H1 (cell line): Measurements from ENCODE around the gene TGFBR2. TPM values are rescaled to one million over a fixed set of nuclear protein-coding genes. Genes with fewer than 3 reads are reported as not detected.

Experiments used
- CTCF ChIA-PET: fragments of 300-600 bp; sonication (Branson Sonifier 250); formaldehyde crosslinking; loops from one replicate; lab custom pipeline; 2021; ENCODE audit not compliant: partially characterized antibody; lab: Charles Lee
- POLR2A ChIA-PET: fragments of 300-600 bp; sonication (Branson Sonifier 250); formaldehyde crosslinking; loops from one replicate; lab custom pipeline; 2021; ENCODE audit warnings: inconsistent platforms; ENCODE audit not compliant: partially characterized antibody; lab: Charles Lee
- DNase-seq, 2 experiments: peaks; one replicate each; pipeline versions ENCODE4 v3.0.0 to v3.0.0-alpha.2; 2010 to 2022; ENCODE audit warnings: low spot score in 2 of 2, low read depth in 1 of 2, mixed read lengths in 1 of 2
- FAIRE-seq: peaks from 2 replicates; lab custom pipeline; 2011; peaks lifted over from hg19 to GRCh38; lab: Jason Lieb, UNC
- H2AFZ ChIP-seq: 2 replicates; pipeline ENCODE4 v1.8.1; 2012; ENCODE audit warnings: low read length, inconsistent platforms
- H2AK5ac ChIP-seq: 2 replicates; pipeline ENCODE4 v1.6.1; 2013; ENCODE audit warnings: low read depth, low read length
- H2BK120ac ChIP-seq: replicated peaks from 2 replicates; pipeline ENCODE3; 2013; ENCODE audit warnings: low read depth, low read length, inconsistent platforms
- H2BK12ac ChIP-seq: 2 replicates; pipeline ENCODE4 v1.6.1; 2013; ENCODE audit warnings: low read depth, low read length
- H2BK15ac ChIP-seq: 2 replicates; pipeline ENCODE4 v1.6.1; 2013; ENCODE audit warnings: low read length
- H2BK20ac ChIP-seq: 2 replicates; pipeline ENCODE4 v1.6.1; 2013; ENCODE audit warnings: low read length
- H2BK5ac ChIP-seq: 2 replicates; pipeline ENCODE4 v1.6.1; 2013; ENCODE audit warnings: low read depth, low read length
- H3K14ac ChIP-seq: 2 replicates; pipeline ENCODE4 v1.6.1; 2013; ENCODE audit warnings: inconsistent platforms; ENCODE audit not compliant: insufficient read length
- H3K18ac ChIP-seq: 2 replicates; pipeline ENCODE4 v1.6.1; 2013; ENCODE audit warnings: low read length; ENCODE audit errors: extremely low read depth
- H3K23ac ChIP-seq: 2 replicates; pipeline ENCODE4 v1.6.1; 2013; ENCODE audit warnings: inconsistent platforms; ENCODE audit not compliant: insufficient read length
- H3K23me2 ChIP-seq: 2 replicates; pipeline ENCODE4 v1.6.1; 2013; ENCODE audit warnings: low read depth, low read length
- H3K27ac ChIP-seq: 2 replicates; pipeline ENCODE4 v1.6.1; 2011; ENCODE audit warnings: low read depth, low read length, inconsistent platforms
- H3K27me3 ChIP-seq, 4 experiments: replicated peaks in 1 of 4; 1 replicate in 1 of 4; 2 replicates in 3 of 4; pipeline versions ENCODE4 v1.6.1 to v1.8.1; 2011 to 2013; ENCODE audit warnings: low read length in 3 of 4, mild to moderate bottlenecking in 3 of 4, inconsistent platforms in 2 of 4, mixed read lengths in 2 of 4, moderate library complexity in 1 of 4; ENCODE audit not compliant: control insufficient read depth in 3 of 4, insufficient read depth in 3 of 4; ENCODE audit errors: extremely low read depth in 1 of 4
- H3K36me3 ChIP-seq, 4 experiments: 2 replicates each; pipeline versions ENCODE4 v1.6.1 to v1.8.1; 2011 to 2013; ENCODE audit warnings: mild to moderate bottlenecking in 4 of 4, low read length in 3 of 4, moderate library complexity in 2 of 4, control low read depth in 1 of 4, inconsistent platforms in 1 of 4; ENCODE audit not compliant: insufficient read depth in 4 of 4, control insufficient read depth in 2 of 4
- H3K4ac ChIP-seq: replicated peaks from 2 replicates; pipeline ENCODE3; 2013; ENCODE audit warnings: low read length, low read depth, mixed read lengths, inconsistent platforms; ENCODE audit not compliant: insufficient read length
- H3K4me1 ChIP-seq, 4 experiments: replicated peaks in 1 of 4; 1 replicate in 1 of 4; 2 replicates in 3 of 4; pipeline versions ENCODE4 v1.6.1 to v1.8.1; 2011 to 2013; ENCODE audit warnings: low read length in 3 of 4, inconsistent platforms in 2 of 4, mixed read lengths in 1 of 4; ENCODE audit not compliant: insufficient read depth in 4 of 4, control insufficient read depth in 3 of 4
- H3K4me2 ChIP-seq, 2 experiments: 2 replicates each; pipeline versions ENCODE4 v1.6.1 to v1.8.1; 2011 to 2013; ENCODE audit warnings: low read depth in 2 of 2, low read length in 2 of 2, control low read depth in 1 of 2, inconsistent platforms in 1 of 2, mild to moderate bottlenecking in 1 of 2; ENCODE audit not compliant: insufficient read depth in 1 of 2
- H3K4me3 ChIP-seq, 4 experiments: fragments of 200-600, 300-600 bp in 1 of 4; sonication (generic), shearing (Covaris generic), sonication (Bioruptor Twin) in 1 of 4; 2 replicates each; pipeline versions ENCODE4 v1.5.1 to v1.8.1; 2011 to 2016; ENCODE audit warnings: low read length in 4 of 4, low read depth in 3 of 4, control low read depth in 2 of 4, inconsistent platforms in 2 of 4, mild to moderate bottlenecking in 2 of 4, mixed read lengths in 1 of 4, moderate library complexity in 1 of 4; ENCODE audit not compliant: insufficient read depth in 2 of 4; ENCODE audit errors: extremely low read depth in 1 of 4
- H3K56ac ChIP-seq: replicated peaks from 2 replicates; pipeline ENCODE3; 2013; ENCODE audit warnings: low read depth, mild to moderate bottlenecking, mixed read lengths, low read length, inconsistent platforms; ENCODE audit not compliant: insufficient read length
- H3K79me1 ChIP-seq: 2 replicates; pipeline ENCODE4 v1.6.1; 2013; ENCODE audit warnings: low read depth, low read length, control low read depth
- H3K79me2 ChIP-seq, 2 experiments: 2 replicates each; pipeline versions ENCODE4 v1.6.1 to v1.8.1; 2012 to 2013; ENCODE audit warnings: low read length in 2 of 2, mild to moderate bottlenecking in 2 of 2, inconsistent platforms in 1 of 2; ENCODE audit not compliant: insufficient read depth in 2 of 2, control insufficient read depth in 1 of 2
- H3K9ac ChIP-seq, 4 experiments: replicated peaks in 1 of 4; 1 replicate in 1 of 4; 2 replicates in 3 of 4; pipeline versions ENCODE4 v1.6.1 to v1.8.1; 2011 to 2013; ENCODE audit warnings: low read depth in 3 of 4, low read length in 3 of 4, control low read depth in 2 of 4, mild to moderate bottlenecking in 2 of 4, moderate library complexity in 2 of 4, inconsistent platforms in 1 of 4; ENCODE audit errors: extremely low read depth in 1 of 4
- H3K9me3 ChIP-seq, 2 experiments: 2 replicates each; pipeline versions ENCODE4 v1.6.1 to v1.8.1; 2012 to 2013; ENCODE audit warnings: mild to moderate bottlenecking in 2 of 2, moderate library complexity in 2 of 2, control low read depth in 1 of 2, inconsistent platforms in 1 of 2, low read depth in 1 of 2, low read length in 1 of 2, mixed read lengths in 1 of 2; ENCODE audit not compliant: insufficient read depth in 2 of 2
- H4K20me1 ChIP-seq, 2 experiments: replicated peaks in 1 of 2; 2 replicates each; pipeline versions ENCODE3 to v1.8.1; 2011 to 2013; ENCODE audit warnings: inconsistent platforms in 2 of 2, low read length in 2 of 2, mild to moderate bottlenecking in 1 of 2; ENCODE audit not compliant: insufficient read depth in 2 of 2, control insufficient read depth in 1 of 2
- H4K5ac ChIP-seq: 2 replicates; pipeline ENCODE4 v1.6.1; 2013; ENCODE audit warnings: low read length, low read depth, mixed read lengths, inconsistent platforms; ENCODE audit not compliant: insufficient read length
- H4K8ac ChIP-seq: 2 replicates; pipeline ENCODE4 v1.8.0; 2013; ENCODE audit warnings: mild to moderate bottlenecking, moderate library complexity, low read length, inconsistent platforms; ENCODE audit not compliant: insufficient read depth; ENCODE audit errors: extremely low read depth
- H4K91ac ChIP-seq: replicated peaks from 2 replicates; pipeline ENCODE3; 2013; ENCODE audit warnings: low read length, mixed read lengths, inconsistent platforms; ENCODE audit not compliant: insufficient read length
- CHD1 ChIP-seq: IDR thresholded peaks from 2 replicates; pipeline ENCODE4 v1.6.1; 2012; ENCODE audit warnings: low read depth, low read length, improper control_type of control experiment
- CTBP2 ChIP-seq: IDR thresholded peaks from 2 replicates; pipeline ENCODE4 v1.7.0; 2011; ENCODE audit warnings: borderline replicate concordance, mild to moderate bottlenecking, moderate library complexity, mixed read lengths, low read length; ENCODE audit not compliant: insufficient read depth, insufficient read length
- POLR2A ChIP-seq, 2 experiments: IDR thresholded peaks; 1 replicate in 1 of 2; 2 replicates in 1 of 2; pipeline ENCODE4 v1.6.1; 2011; ENCODE audit warnings: low read depth in 2 of 2, low read length in 2 of 2, mild to moderate bottlenecking in 2 of 2; ENCODE audit errors: control extremely low read depth in 1 of 2
- POLR2AphosphoS5 ChIP-seq: IDR thresholded peaks from 2 replicates; pipeline ENCODE4 v1.6.1; 2011; ENCODE audit warnings: low read depth, low read length
- SP4 ChIP-seq: IDR thresholded peaks from 2 replicates; pipeline ENCODE4 v1.6.1; 2012; ENCODE audit warnings: low read length, inconsistent platforms
- SRF ChIP-seq: IDR thresholded peaks from 2 replicates; pipeline ENCODE4 v1.6.1; 2011; ENCODE audit warnings: mild to moderate bottlenecking, low read depth, low read length, moderate library complexity
- TAF7 ChIP-seq: optimal IDR thresholded peaks from 2 replicates; pipeline ENCODE3; 2011; ENCODE audit warnings: low read depth, mild to moderate bottlenecking, inconsistent platforms, low read length, moderate library complexity, borderline replicate concordance
- TCF12 ChIP-seq: IDR thresholded peaks from 2 replicates; pipeline ENCODE4 v1.6.1; 2011; ENCODE audit warnings: low read depth, mild to moderate bottlenecking, low read length
- ZNF274 ChIP-seq: IDR thresholded peaks from 2 replicates; pipeline ENCODE4 v1.7.0; 2012; ENCODE audit warnings: low read length, borderline replicate concordance; ENCODE audit errors: extremely low read depth
- WGBS, 2 experiments: shearing (Covaris generic) in 1 of 2; methylation state at CpG; one replicate each; pipeline versions ENCODE4 v1.1.6 to v1.1.7; 2013 to 2015; ENCODE audit warnings: low lambda C conversion rate in 2 of 2, mixed read lengths in 2 of 2, inconsistent platforms in 1 of 2, low coverage in 1 of 2, missing lambda C conversion rate in 1 of 2; ENCODE audit not compliant: insufficient replicate concordance in 2 of 2, insufficient coverage in 1 of 2, insufficient read length in 1 of 2; ENCODE audit errors: extremely low coverage in 1 of 2, missing lambda C conversion rate in 1 of 2; 5-methylcytosine and 5-hydroxymethylcytosine counted together
- polyA plus RNA-seq, 7 experiments: library from polyadenylated mRNA; depleted of rRNA in 3 of 7; stranded (reverse) in 5 of 7; unstranded in 2 of 7; fragments of >200 nt in 5 of 7; fragments of 200-250 nt in 2 of 7; gene quantifications; 1 replicate in 5 of 7; 2 replicates in 1 of 7; 4 replicates in 1 of 7; pipeline versions ENCODE4 v1.2.1 to v1.2.3, GENCODE V29; 2011 to 2013; ENCODE audit warnings: missing spikeins in 2 of 7, mixed read lengths in 2 of 7
- total RNA-seq: library from RNA; stranded (reverse); fragmentation: NEBNext Ultra II Directional; extraction: Animal tissue kit (Norgen Biotek cat#: 25700); gene quantifications from 2 replicates; pipeline ENCODE4 v1.2.1, GENCODE V29; 2021
- TF ChIP-seq, protein P1 (sequence below), 3 experiments: IDR thresholded peaks; 1 replicate in 2 of 3; 2 replicates in 1 of 3; pipeline versions ENCODE4 v1.5.1 to v1.6.1; 2011; ENCODE audit warnings: low read length in 3 of 3, mild to moderate bottlenecking in 3 of 3, inconsistent platforms in 2 of 3, low read depth in 1 of 3, moderate library complexity in 1 of 3; ENCODE audit not compliant: insufficient read depth in 1 of 3; ENCODE audit errors: control extremely low read depth in 1 of 3
- TF ChIP-seq, protein P2 (sequence below): IDR thresholded peaks from 2 replicates; pipeline ENCODE4 v1.6.1; 2012; ENCODE audit warnings: low read length, inconsistent platforms

The TGFBR2 gene
- total and polyA plus RNA-seq, 2 of the 8 experiments (the other 6 are each of a cell fraction or from before 2014, with no cell fraction given), result 4.2 to 7.4 TPM

DNA sequence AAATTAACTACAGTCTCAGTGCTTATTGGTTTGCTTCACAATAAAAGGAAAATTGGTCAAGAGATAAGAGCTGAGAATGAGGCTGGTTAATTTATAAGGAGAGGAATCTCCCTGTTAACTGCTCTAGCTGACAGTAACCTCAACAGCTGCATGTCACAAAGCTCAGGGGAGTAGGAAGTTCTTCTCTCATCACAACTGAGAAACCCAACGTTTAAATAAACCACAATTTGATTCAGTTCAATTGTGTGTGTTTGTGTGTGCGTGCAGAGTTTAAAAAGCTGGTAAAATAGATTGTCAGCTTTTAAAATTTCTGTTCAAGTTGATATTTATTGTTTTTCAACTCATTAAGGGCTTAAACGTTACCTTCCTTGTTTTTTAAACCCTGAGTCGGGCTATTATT lies 3.5 kb upstream of the TGFBR2 start:
- peaks cover 2% of the 10 kb centered on the region for H3K79me1 ChIP-seq
- POLR2A ChIA-PET, result no interaction called here
- no peak overlapping the region for H3K56ac ChIP-seq
- no peak overlapping the region for H4K8ac ChIP-seq
- no peaks in the 10 kb centered on the region for H3K9me3 ChIP-seq
- no peak overlapping the region for H3K4me3 ChIP-seq
- CTCF ChIA-PET, result no interaction called here
- 80% methylated on average over 4 of the region's 4 CpGs; no CpG with 5 or more reads in 1 of the 2 experiments for WGBS, 2 experiments
- H4K91ac ChIP-seq, result no peak overlapping the region
- H3K79me2 ChIP-seq, result peaks cover 0 to 6% of the 10 kb centered on the region in 2 experiments; a peak in 3 of 4 replicates
- H3K18ac ChIP-seq, result no peak overlapping the region
- peaks cover 0 to 1% (median 0%) of the 10 kb centered on the region in 4 experiments; a peak in 3 of 7 replicates for H3K4me1 ChIP-seq
- no peak overlapping the region for H2BK12ac ChIP-seq
- H2AK5ac ChIP-seq, result no peak overlapping the region
- H3K4ac ChIP-seq, result no peak overlapping the region
- no peak overlapping the region for H3K14ac ChIP-seq
- H4K20me1 ChIP-seq, result no peaks in the 10 kb centered on the region
- no peak overlapping the region for H3K23ac ChIP-seq
- H3K9ac ChIP-seq, result no peak overlapping the region
- H3K36me3 ChIP-seq, result no peaks in the 10 kb centered on the region
- peaks cover 6% of the 10 kb centered on the region; the same call in 1 of the 2 replicates for H3K23me2 ChIP-seq
- DNase-seq (no peak), FAIRE-seq (no peak)
- no peak overlapping the region for H3K27ac ChIP-seq
- H2BK120ac ChIP-seq, result no peak overlapping the region
- no peak overlapping the region for H2BK15ac ChIP-seq
- no peak overlapping the region; the same call in 1 of the 2 replicates for H2AFZ ChIP-seq
- H3K4me2 ChIP-seq, result no peak overlapping the region
- no peak overlapping the region for H2BK20ac ChIP-seq
- peaks cover 0 to 3% (median 0%) of the 10 kb centered on the region in 4 experiments; a peak in 1 of 7 replicates for H3K27me3 ChIP-seq
- no peak overlapping the region for H2BK5ac ChIP-seq
- no peak overlapping the region for H4K5ac ChIP-seq
- no peak for TF ChIP-seq POLR2A (IDR thresholded peaks at IDR 0.05; ENCODE audit: control extremely low read depth in 1 of 2, low read depth in 2 of 2, low read length in 2 of 2)
- TF ChIP-seq SRF, result no peak
- TF ChIP-seq, protein P1, sequence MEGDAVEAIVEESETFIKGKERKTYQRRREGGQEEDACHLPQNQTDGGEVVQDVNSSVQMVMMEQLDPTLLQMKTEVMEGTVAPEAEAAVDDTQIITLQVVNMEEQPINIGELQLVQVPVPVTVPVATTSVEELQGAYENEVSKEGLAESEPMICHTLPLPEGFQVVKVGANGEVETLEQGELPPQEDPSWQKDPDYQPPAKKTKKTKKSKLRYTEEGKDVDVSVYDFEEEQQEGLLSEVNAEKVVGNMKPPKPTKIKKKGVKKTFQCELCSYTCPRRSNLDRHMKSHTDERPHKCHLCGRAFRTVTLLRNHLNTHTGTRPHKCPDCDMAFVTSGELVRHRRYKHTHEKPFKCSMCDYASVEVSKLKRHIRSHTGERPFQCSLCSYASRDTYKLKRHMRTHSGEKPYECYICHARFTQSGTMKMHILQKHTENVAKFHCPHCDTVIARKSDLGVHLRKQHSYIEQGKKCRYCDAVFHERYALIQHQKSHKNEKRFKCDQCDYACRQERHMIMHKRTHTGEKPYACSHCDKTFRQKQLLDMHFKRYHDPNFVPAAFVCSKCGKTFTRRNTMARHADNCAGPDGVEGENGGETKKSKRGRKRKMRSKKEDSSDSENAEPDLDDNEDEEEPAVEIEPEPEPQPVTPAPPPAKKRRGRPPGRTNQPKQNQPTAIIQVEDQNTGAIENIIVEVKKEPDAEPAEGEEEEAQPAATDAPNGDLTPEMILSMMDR (IDR thresholded peaks at IDR 0.05; ENCODE audit: control extremely low read depth in 1 of 3, insufficient read depth in 1 of 3, low read depth in 1 of 3, low read length in 3 of 3), result no peak
- no peak for TF ChIP-seq CTBP2
- TF ChIP-seq, protein P2, sequence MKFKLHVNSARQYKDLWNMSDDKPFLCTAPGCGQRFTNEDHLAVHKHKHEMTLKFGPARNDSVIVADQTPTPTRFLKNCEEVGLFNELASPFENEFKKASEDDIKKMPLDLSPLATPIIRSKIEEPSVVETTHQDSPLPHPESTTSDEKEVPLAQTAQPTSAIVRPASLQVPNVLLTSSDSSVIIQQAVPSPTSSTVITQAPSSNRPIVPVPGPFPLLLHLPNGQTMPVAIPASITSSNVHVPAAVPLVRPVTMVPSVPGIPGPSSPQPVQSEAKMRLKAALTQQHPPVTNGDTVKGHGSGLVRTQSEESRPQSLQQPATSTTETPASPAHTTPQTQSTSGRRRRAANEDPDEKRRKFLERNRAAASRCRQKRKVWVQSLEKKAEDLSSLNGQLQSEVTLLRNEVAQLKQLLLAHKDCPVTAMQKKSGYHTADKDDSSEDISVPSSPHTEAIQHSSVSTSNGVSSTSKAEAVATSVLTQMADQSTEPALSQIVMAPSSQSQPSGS, result no peak
- TF ChIP-seq POLR2AphosphoS5, result no peak
- TF ChIP-seq CHD1, result no peak
- TF ChIP-seq TCF12, result no peak
- no peak for TF ChIP-seq ZNF274
- no peak for TF ChIP-seq TAF7
- no peak for TF ChIP-seq SP4
